ENCODE measurements around the gene EEF1G. TPM values are rescaled to one million over a fixed set of nuclear protein-coding genes. Genes with fewer than 3 reads are reported as not detected.
A peak's percentile ranks its signal among the peaks of the same experiment; 100 is the strongest.

EEF1G gene
- total and polyA plus RNA-seq, 2 of the 13 experiments (the other 11 are each of a cell fraction or from before 2014, with no cell fraction given) = 1,787 to 2,144 TPM

- no peak for TF ChIP-seq ZNF142 (CRISPR knock-in tag; IDR thresholded peaks at IDR 0.05)
- no peak for TF ChIP-seq BRF2 (CRISPR knock-in tag; IDR thresholded peaks at IDR 0.05)
- peak; percentile 23 for TF ChIP-seq NR2F6 (IDR thresholded peaks at IDR 0.05)
- no peak for TF ChIP-seq NR2F6 (CRISPR knock-in tag; IDR thresholded peaks at IDR 0.05)
- TF ChIP-seq JDP2 (CRISPR knock-in tag; IDR thresholded peaks at IDR 0.05; ENCODE audit: borderline replicate concordance) = no peak
- no peak for TF ChIP-seq ZBTB8A (CRISPR knock-in tag; IDR thresholded peaks at IDR 0.05; ENCODE audit: borderline replicate concordance, low read depth)
- TF ChIP-seq NCOR1 (IDR thresholded peaks at IDR 0.05; ENCODE audit: borderline replicate concordance, low read length) = peak; percentile 68
- peak; percentile 23; the same call in 1 of the 2 replicates for TF ChIP-seq ZC3H13 (CRISPR knock-in tag; IDR thresholded peaks at IDR 0.05)
- peak; percentile 28; the same call in 1 of the 2 replicates for TF ChIP-seq RARA (CRISPR knock-in tag; IDR thresholded peaks at IDR 0.05)
- TF ChIP-seq SRY (CRISPR knock-in tag; IDR thresholded peaks at IDR 0.05) = 0 out of 2 replicates have a peak, but pooled peaks have one; percentile 24
- TF ChIP-seq E2F2 (CRISPR knock-in tag; IDR thresholded peaks at IDR 0.05; ENCODE audit: borderline replicate concordance) = no peak
- TF ChIP-seq SOX13 (IDR thresholded peaks at IDR 0.05) = no peak
- TF ChIP-seq SOX13 (CRISPR knock-in tag; conservative IDR thresholded peaks at IDR 0.05 in 1 of 2, IDR thresholded peaks at IDR 0.05 in 1 of 2) = no peak
- TF ChIP-seq ZNF510 (CRISPR knock-in tag; IDR thresholded peaks at IDR 0.05; ENCODE audit: low read depth) = no peak
- no peak for TF ChIP-seq MTA3 (CRISPR knock-in tag; IDR thresholded peaks at IDR 0.05)
- TF ChIP-seq PHF8 (CRISPR knock-in tag; IDR thresholded peaks at IDR 0.05) = no peak
Measured at GRCh38 chr11:62516736-62517371, 56.8 kb downstream of the EEF1G start (continued).

All from HepG2 (cell line).